HG02885 (cell line): Measurements from ENCODE around the gene CHCHD10.

Experiments
- ATAC-seq: cut with Tn5 transposase; IDR thresholded peaks from one replicate; pipeline ENCODE4 v1.9.1; 2021; ENCODE audit warnings: mild to moderate bottlenecking; ENCODE audit not compliant: unreplicated experiment, poor library complexity

The CHCHD10 gene

GRCh38 chr22:23767673-23768548 lies at the start of gene CHCHD10:
TSS of gene CHCHD10 (minus strand) at chr22:23767972. CDS start at chr22:23767874, 98 bp downstream.
- ATAC-seq: peak; percentile 60

- ATAC-seq: no peak
These were observed 49.4 kb upstream of the CHCHD10 start for GRCh38 chr22:23817146-23817545.

GRCh38 chr22:23816156-23816976 lies 48.6 kb upstream of the CHCHD10 start:
- ATAC-seq: no peak

GRCh38 chr22:23815541-23816155 lies 47.9 kb upstream of the CHCHD10 start:
- ATAC-seq: no peak

GRCh38 chr22:23812378-23812777 lies 44.6 kb upstream of the CHCHD10 start:
- no peak for ATAC-seq

- no peak for ATAC-seq
These were observed 39.1 kb upstream of the CHCHD10 start for GRCh38 chr22:23806837-23807236.

- ATAC-seq: no peak
These were observed 37.1 kb upstream of the CHCHD10 start for GRCh38 chr22:23804781-23805291.

GRCh38 chr22:23803001-23803819 lies 35.4 kb upstream of the CHCHD10 start:
- peak; percentile 48 for ATAC-seq

- ATAC-seq: no peak
These were observed 34.2 kb upstream of the CHCHD10 start for GRCh38 chr22:23801886-23802377.

GRCh38 chr22:23801238-23801821 lies 33.6 kb upstream of the CHCHD10 start:
- no peak for ATAC-seq

GRCh38 chr22:23800297-23801237 lies 32.8 kb upstream of the CHCHD10 start:
- peak; percentile 52 for ATAC-seq

GRCh38 chr22:23796461-23796860 lies 28.7 kb upstream of the CHCHD10 start:
- no peak for ATAC-seq

- no peak for ATAC-seq
These were observed 25.6 kb upstream of the CHCHD10 start for GRCh38 chr22:23793326-23793725.

- ATAC-seq: no peak
These were observed 24.2 kb upstream of the CHCHD10 start for GRCh38 chr22:23791738-23792645.

- ATAC-seq: no peak
These were observed 23.3 kb upstream of the CHCHD10 start for GRCh38 chr22:23790819-23791737.

- no peak for ATAC-seq
These were observed 21.9 kb upstream of the CHCHD10 start for GRCh38 chr22:23789638-23790037.
